ENCODE measurements around the gene DNAJC9.
A peak's percentile ranks its signal among the peaks of the same experiment; 100 is the strongest.
"Not testable (repeated sequence)": the region's sequence is repeated elsewhere in the genome, so short reads cannot be mapped to it uniquely, and the experiment has no call there.

Gene DNAJC9

GRCh38 chr10:73246646-73247508 is at the start of gene DNAJC9:
DNAJC9 (minus strand) TSS chr10:73247255; CDS start chr10:73247189, 66 bp downstream.
- DNase-seq (ENCODE audit: low spot score) = peak; percentile 98

GRCh38 chr10:73293461-73293860 is 46.4 kb upstream of the DNAJC9 start:
- no peak for DNase-seq (ENCODE audit: low spot score)

- DNase-seq (ENCODE audit: low spot score) = no peak
Measured at GRCh38 chr10:73289958-73290357, 42.9 kb upstream of the DNAJC9 start.

GRCh38 chr10:73287441-73287840 is 40.4 kb upstream of the DNAJC9 start:
- no peak for DNase-seq (ENCODE audit: low spot score)

- no peak for DNase-seq (ENCODE audit: low spot score)
Measured at GRCh38 chr10:73281097-73281496, 34.0 kb upstream of the DNAJC9 start.

GRCh38 chr10:73264423-73264822 is 17.4 kb upstream of the DNAJC9 start:
- no peak for DNase-seq (ENCODE audit: low spot score)

GRCh38 chr10:73263693-73264347 is 16.8 kb upstream of the DNAJC9 start:
- DNase-seq (ENCODE audit: low spot score) = peak; percentile 19

GRCh38 chr10:73262880-73263555 is 16.0 kb upstream of the DNAJC9 start:
- DNase-seq (ENCODE audit: low spot score) = no peak

- no peak for DNase-seq (ENCODE audit: low spot score)
Measured at GRCh38 chr10:73262105-73262730, 15.2 kb upstream of the DNAJC9 start.

GRCh38 chr10:73261362-73261995 is 14.4 kb upstream of the DNAJC9 start:
- DNase-seq (ENCODE audit: low spot score) = no peak

GRCh38 chr10:73258612-73259011 is 11.6 kb upstream of the DNAJC9 start:
- not testable (repeated sequence) for DNase-seq (ENCODE audit: low spot score)

GRCh38 chr10:73253225-73253555 is 6.1 kb upstream of the DNAJC9 start:
- DNase-seq (ENCODE audit: low spot score) = no peak

GRCh38 chr10:73252445-73253224 is 5.6 kb upstream of the DNAJC9 start, which contains the start of gene MRPS16:
MRPS16 (minus strand) TSS chr10:73252644; CDS start chr10:73252482, 162 bp downstream.
- peak; percentile 93 for DNase-seq (ENCODE audit: low spot score)

- DNase-seq (ENCODE audit: low spot score) = no peak
Measured at GRCh38 chr10:73251683-73252444, 4.8 kb upstream of the DNAJC9 start.

GRCh38 chr10:73248259-73248724 is 1.2 kb upstream of the DNAJC9 start:
- no peak for DNase-seq (ENCODE audit: low spot score)

GRCh38 chr10:73247509-73248258 is 629 bp upstream of the DNAJC9 start:
- DNase-seq (ENCODE audit: low spot score) = no peak

- no peak for DNase-seq (ENCODE audit: low spot score)
Measured at GRCh38 chr10:73246322-73246645, 771 bp downstream of the DNAJC9 start.

- DNase-seq (ENCODE audit: low spot score) = no peak
Measured at GRCh38 chr10:73244866-73245477, 2.1 kb downstream of the DNAJC9 start.

GRCh38 chr10:73239908-73240307 is 7.1 kb downstream of the DNAJC9 start:
- no peak for DNase-seq (ENCODE audit: low spot score)

All from CD4-positive, alpha-beta T cell treated with Interleukin-2 at 100 ng/mL for 4 hours (primary cell).